NCI-H1694 treated with DMSO at 0.1 percent for 48 hours (cell line): ENCODE results near the gene NUSAP1.
"Not testable (repeated sequence)": the region's sequence is repeated elsewhere in the genome, so short reads cannot be mapped to it uniquely, and the experiment has no call there.

ENCODE experiments used
- DNase-seq: peaks from one replicate; lab custom pipeline; 2025; lab: John Stamatoyannopoulos, UW

Gene NUSAP1

GRCh38 chr15:41411441-41411840, 78.8 kb downstream of the NUSAP1 start:
- no peak for DNase-seq

DNA sequence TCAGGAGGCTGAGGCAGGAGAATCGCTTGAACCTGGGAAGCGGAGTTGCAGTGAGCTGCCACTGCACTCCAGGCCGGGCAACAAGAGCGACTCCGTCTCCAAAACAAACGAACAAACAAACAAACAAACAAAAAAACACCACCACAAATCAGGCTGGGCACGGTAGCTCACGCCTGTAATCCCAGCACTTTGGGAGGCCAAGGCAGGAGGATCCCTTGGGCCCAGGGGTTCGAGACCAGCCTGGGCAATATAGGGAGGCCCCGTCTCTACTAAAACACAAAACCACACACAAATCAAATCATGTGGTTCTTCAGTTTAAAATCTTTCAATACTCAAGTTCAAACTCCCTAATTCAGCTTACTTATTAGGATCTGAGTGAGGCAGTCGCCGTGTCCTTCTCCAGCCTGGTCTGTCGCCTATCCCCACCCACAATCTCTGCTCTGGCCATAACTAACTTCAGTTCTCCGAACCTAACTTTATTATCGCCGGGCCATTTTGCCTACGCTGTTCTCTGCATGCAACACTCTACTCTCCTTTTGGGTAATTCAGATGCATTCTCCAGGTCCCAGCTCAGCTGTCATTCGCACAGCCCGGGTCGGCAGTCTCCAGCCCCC, 83.6 kb downstream of the NUSAP1 start:
- no peak for DNase-seq

GRCh38 chr15:41416742-41417417, 84.2 kb downstream of the NUSAP1 start, which contains the start of gene RTF1:
RTF1 (plus strand) TSS chr15:41417095; CDS start chr15:41417116, 21 bp downstream.
- DNase-seq = peak; percentile 68

GRCh38 chr15:41417418-41418195, 84.9 kb downstream of the NUSAP1 start:
- DNase-seq = no peak

GRCh38 chr15:41423979-41424659, 91.4 kb downstream of the NUSAP1 start:
- no peak for DNase-seq

- DNase-seq = no peak
These were observed 92.1 kb downstream of the NUSAP1 start for GRCh38 chr15:41424809-41425208.

GRCh38 chr15:41425907-41426306, 93.2 kb downstream of the NUSAP1 start:
- DNase-seq = not testable (repeated sequence)

GRCh38 chr15:41429003-41429890, 96.6 kb downstream of the NUSAP1 start:
- no peak for DNase-seq
